GM18520 (cell line): Measurements from ENCODE around the gene GSTP1.
"Not testable (repeated sequence)": the region's sequence is repeated elsewhere in the genome, so short reads cannot be mapped to it uniquely, and the experiment has no call there.

Source experiments
- ATAC-seq: cut with Tn5 transposase; IDR thresholded peaks from one replicate; pipeline ENCODE4 v1.9.1; 2021; ENCODE audit not compliant: unreplicated experiment

Gene GSTP1

DNA sequence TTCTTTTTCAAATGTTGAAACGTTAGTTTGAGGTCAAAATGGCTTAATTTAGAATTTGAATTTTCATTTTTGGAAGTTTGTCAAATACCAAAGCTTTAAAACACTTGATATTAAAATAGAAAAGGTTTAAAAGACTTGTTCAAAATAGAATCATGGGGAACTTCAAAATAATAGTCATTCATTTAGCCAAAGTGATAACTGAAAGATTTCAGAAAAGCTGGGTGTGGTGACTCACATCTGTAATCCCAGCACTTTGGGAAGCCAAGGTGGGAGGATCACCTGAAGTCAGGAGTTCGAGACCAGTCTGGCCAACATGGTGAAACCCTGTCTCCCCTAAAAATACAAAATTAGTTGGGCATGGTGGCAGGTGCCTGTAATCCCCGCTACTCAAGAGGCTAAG lies 10.9 kb downstream of the GSTP1 start:
- no peak for ATAC-seq

DNA sequence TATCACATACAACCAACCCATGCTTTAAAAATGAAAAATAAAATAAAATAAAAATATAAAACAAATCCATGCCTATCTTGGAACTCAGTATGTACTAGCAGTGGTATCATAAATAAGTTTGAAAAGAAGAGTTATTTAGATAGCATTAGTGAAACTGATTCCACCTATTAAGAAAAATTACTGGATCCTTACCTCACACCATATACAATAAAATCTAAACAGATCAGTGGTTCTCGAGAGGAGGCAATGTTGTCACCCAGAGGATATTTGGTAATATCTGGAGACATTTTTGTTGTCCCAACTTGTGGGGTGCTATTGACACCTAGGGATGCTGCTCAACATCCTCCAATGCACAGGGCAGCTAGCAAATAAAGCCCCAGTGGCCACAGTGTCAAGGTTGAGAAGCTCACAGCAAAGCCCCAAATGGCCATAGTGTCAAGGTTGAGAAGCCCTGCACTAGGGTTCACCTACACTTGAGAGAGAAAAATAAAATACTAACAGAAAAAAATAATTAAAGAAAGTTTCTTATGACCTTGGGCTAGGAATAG lies 13.2 kb downstream of the GSTP1 start:
- ATAC-seq = no peak

GRCh38 chr11:67597458-67597857 lies 13.8 kb downstream of the GSTP1 start:
- ATAC-seq = not testable (repeated sequence)

GRCh38 chr11:67597963-67598362 lies 14.4 kb downstream of the GSTP1 start:
- ATAC-seq = not testable (repeated sequence)

- no peak for ATAC-seq
Measured at GRCh38 chr11:67599149-67599548, 15.5 kb downstream of the GSTP1 start.

DNA sequence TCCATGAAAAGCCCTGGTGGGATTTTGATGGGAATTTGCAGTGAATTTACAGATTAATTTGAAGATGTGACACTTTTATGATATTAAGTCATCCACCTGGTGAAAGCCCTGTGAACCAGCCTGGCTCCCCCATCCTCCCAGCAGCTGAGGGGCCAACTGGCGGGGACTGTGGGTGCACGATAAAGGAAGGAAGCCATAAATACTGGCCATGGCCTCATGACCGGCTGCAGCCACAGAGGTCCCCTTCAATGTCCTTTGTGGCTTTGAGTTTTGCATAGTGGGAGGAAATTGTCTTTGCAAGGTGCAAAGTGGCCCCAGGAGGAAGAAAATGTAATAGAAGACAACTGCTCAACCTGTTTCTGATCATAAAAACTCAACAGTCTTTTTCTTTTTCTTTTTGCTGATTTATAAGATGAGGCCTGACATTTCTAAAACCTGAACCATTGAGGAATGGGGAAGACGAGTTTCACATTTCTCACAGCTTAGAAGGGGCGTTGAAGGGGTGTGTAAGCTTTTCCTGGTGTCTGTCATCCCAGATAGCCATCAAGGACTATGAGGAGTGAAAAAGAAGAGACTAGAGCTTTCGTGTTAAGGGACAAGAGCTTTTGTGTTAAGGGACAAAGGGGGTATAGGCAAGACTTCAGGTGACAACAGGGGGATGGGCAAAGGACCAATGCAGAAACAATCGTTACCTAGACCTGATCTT lies 16.9 kb downstream of the GSTP1 start:
- peak; percentile 86 for ATAC-seq

DNA sequence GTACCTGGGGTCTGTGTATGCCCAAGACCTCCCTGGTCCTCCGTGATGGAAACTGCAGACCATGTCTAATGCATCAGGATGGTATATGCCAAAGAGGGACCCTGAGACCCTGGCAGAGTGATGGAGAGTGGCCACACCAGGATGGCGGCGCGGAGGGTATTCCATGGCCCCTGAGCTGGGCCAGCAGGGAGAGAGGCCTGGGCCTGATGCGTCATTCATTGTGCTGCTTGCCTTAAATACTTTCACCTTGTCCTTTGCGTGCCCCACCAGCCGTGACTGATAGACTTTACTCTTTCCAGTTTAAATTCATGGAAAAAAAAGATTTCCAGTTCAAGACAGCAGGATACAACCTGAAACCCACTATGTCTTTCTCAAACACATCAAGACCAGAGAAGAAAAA lies 17.5 kb downstream of the GSTP1 start:
- no peak for ATAC-seq

GRCh38 chr11:67604119-67604518 lies 20.5 kb downstream of the GSTP1 start:
- ATAC-seq = not testable (repeated sequence)

GRCh38 chr11:67604815-67605214 lies 21.2 kb downstream of the GSTP1 start:
- no peak for ATAC-seq

DNA sequence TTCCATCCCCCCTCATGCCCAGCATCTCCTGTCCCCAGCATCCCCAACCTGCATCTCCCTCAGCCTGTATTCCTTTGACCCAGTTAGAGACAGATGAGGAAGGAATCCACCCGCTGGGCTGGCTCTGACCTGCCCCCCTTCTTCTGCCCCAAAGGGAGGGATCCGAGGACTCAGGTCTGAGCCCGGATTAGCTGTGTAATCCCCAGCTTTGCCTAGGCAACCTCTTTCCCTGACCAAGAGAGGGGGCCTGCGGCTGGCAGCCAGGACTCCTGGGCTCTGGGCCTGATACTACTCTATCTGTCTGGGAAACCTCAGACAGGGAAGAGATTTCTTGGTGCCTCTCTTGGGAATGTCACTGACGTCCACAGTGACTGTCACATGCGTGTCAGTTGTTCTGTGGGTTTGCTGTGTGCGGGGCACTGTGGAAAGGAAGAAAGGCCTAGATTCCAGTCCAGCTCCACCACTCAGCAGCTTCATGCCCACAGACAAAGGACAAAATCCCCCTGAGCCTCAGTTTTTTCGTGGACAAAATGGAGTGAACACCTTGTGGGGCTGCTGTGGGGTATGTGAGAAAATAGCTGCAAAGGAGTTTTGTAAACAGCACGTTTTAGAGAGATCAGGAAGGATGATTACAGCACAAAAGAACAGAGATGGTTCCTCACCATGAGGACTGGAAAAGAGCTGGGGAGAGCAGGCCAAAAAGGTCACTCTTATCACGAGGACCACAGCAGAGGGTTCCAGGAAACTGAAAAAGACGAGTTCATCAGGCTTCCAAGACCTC lies 21.8 kb downstream of the GSTP1 start:
- no peak for ATAC-seq

GRCh38 chr11:67606093-67606491 lies 22.5 kb downstream of the GSTP1 start:
- ATAC-seq = no peak

- ATAC-seq = peak; percentile 94
Measured at GRCh38 chr11:67606492-67607295, 23.1 kb downstream of the GSTP1 start, which contains the start of gene NDUFV1. Gene NDUFV1, plus strand, starts transcription at chr11:67606936. Its CDS starts 69 bp downstream, at chr11:67607005.

GRCh38 chr11:67607507-67607906 lies 23.9 kb downstream of the GSTP1 start:
- ATAC-seq = no peak

GRCh38 chr11:67608486-67608885 lies 24.9 kb downstream of the GSTP1 start:
- no peak for ATAC-seq

DNA sequence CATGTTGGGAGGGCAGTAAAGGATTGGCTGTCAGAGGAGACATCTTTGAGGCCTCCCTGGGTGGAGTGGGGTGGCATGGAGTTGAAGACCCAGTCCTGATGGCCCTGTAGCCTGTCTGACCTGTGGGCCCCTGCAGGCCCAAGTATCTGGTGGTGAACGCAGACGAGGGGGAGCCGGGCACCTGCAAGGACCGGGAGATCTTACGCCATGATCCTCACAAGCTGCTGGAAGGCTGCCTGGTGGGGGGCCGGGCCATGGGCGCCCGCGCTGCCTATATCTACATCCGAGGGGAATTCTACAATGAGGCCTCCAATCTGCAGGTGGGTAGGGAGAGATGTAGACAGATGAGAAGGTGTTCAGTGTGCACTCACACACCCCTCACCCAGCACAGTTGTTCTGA lies 25.7 kb downstream of the GSTP1 start:
- ATAC-seq = no peak

DNA sequence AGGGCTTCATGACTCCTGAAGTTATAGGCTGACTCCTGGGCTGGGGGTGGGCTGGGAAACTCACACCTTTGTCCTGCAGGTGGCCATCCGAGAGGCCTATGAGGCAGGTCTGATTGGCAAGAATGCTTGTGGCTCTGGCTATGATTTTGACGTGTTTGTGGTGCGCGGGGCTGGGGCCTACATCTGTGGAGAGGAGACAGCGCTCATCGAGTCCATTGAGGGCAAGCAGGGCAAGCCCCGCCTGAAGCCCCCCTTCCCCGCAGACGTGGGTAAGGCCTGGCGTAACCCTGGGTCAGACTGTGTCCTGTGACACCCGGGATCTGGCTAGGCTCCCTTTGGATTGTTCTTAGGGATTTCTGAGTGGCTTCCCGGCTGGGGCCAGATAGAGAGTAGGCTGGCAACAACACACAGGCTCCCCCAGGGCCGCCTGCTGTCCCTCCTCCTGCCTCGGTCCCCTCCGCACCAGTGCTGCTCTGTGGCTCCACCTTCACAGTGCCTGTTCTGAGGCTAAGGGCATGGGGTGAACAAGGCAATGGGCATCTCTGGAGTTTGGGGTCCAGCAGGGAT lies 26.8 kb downstream of the GSTP1 start:
- ATAC-seq = no peak

DNA sequence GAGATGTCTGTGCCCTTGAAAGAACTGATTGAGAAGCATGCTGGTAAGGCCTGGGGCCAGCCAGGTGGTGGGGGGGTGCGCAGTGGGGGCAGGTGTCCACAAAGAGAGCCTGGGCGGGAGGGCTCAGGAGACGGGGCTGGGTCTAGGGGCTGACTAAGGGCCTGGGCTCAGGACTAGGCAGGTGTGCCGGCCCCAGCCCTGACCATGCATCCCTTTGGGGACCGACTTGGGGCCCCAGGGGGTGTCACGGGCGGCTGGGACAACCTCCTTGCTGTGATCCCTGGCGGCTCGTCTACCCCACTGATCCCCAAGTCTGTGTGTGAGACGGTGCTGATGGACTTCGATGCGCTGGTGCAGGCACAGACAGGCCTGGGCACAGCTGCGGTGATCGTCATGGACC lies 27.6 kb downstream of the GSTP1 start:
- ATAC-seq = no peak

DNA sequence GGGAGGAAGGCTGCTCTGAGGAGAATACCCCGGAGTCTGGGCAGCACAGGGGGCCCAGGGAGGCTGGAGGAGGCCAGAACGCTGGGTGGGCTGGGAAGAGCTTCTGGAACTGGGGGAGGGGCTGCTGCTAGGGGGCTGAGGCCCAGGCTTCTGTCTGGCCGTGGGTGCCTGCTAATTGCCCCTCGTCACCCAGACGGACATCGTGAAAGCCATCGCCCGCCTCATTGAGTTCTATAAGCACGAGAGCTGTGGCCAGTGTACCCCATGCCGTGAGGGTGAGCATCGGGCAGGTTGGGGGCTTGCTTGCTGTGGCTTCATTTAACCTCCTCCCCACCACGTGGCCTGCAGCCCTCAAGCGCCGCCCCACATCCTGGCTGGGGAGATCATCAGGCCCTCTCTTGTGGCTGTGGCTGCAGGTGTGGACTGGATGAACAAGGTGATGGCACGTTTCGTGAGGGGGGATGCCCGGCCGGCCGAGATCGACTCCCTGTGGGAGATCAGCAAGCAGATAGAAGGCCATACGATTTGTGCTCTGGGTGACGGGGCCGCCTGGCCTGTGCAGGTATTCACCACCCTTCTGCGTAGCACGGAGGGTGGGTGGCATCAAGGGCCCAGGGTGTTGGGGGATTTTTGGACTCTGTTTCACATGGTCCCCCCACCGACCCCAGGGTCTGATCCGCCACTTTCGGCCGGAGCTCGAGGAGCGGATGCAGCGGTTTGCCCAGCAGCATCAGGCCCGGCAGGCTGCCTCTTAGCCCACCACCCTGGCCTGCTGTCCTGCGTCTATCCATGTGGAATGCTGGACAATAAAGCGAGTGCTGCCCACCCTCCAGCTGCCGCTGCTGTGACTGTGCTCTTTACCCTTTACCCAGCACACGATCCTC lies 28.3 kb downstream of the GSTP1 start:
- no peak for ATAC-seq

DNA sequence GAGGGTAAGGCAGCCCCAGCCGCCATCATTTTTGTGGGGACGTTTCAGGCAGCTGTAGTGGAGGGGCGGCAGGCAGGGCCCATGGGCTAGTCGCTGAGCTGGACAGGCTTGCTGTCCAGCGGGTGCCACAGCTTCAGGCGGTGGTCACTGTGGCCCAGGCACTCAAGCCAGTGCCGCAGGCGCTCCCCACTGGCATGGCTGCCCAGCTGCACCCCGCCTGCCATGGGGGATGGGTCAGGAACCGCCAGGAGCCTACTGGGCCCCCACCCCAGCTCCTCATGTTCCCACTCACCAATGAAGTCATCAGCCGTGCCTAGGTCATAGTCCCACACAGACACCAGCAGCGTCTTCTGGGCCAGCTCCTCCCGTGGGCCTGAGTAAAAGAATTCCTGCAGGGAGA lies 29.1 kb downstream of the GSTP1 start:
- ATAC-seq = no peak
